H1 (cell line): Measurements from ENCODE around the gene CACNA1C. TPM values are rescaled to one million over a fixed set of nuclear protein-coding genes. Genes with fewer than 3 reads are reported as not detected.

Experiments used
- CTCF ChIA-PET: fragments of 300-600 bp; sonication (Branson Sonifier 250); formaldehyde crosslinking; loops from one replicate; lab custom pipeline; 2021; ENCODE audit not compliant: partially characterized antibody; lab: Charles Lee
- POLR2A ChIA-PET: fragments of 300-600 bp; sonication (Branson Sonifier 250); formaldehyde crosslinking; loops from one replicate; lab custom pipeline; 2021; ENCODE audit warnings: inconsistent platforms; ENCODE audit not compliant: partially characterized antibody; lab: Charles Lee
- DNase-seq, 2 experiments: peaks; one replicate each; pipeline versions ENCODE4 v3.0.0 to v3.0.0-alpha.2; 2010 to 2022; ENCODE audit warnings: low spot score in 2 of 2, low read depth in 1 of 2, mixed read lengths in 1 of 2
- FAIRE-seq: peaks from 2 replicates; lab custom pipeline; 2011; peaks lifted over from hg19 to GRCh38; lab: Jason Lieb, UNC
- H2AFZ ChIP-seq: 2 replicates; pipeline ENCODE4 v1.8.1; 2012; ENCODE audit warnings: low read length, inconsistent platforms
- H2AK5ac ChIP-seq: 2 replicates; pipeline ENCODE4 v1.6.1; 2013; ENCODE audit warnings: low read depth, low read length
- H2BK120ac ChIP-seq: replicated peaks from 2 replicates; pipeline ENCODE3; 2013; ENCODE audit warnings: low read depth, low read length, inconsistent platforms
- H2BK12ac ChIP-seq: 2 replicates; pipeline ENCODE4 v1.6.1; 2013; ENCODE audit warnings: low read depth, low read length
- H2BK15ac ChIP-seq: 2 replicates; pipeline ENCODE4 v1.6.1; 2013; ENCODE audit warnings: low read length
- H2BK20ac ChIP-seq: 2 replicates; pipeline ENCODE4 v1.6.1; 2013; ENCODE audit warnings: low read length
- H2BK5ac ChIP-seq: 2 replicates; pipeline ENCODE4 v1.6.1; 2013; ENCODE audit warnings: low read depth, low read length
- H3K14ac ChIP-seq: 2 replicates; pipeline ENCODE4 v1.6.1; 2013; ENCODE audit warnings: inconsistent platforms; ENCODE audit not compliant: insufficient read length
- H3K18ac ChIP-seq: 2 replicates; pipeline ENCODE4 v1.6.1; 2013; ENCODE audit warnings: low read length; ENCODE audit errors: extremely low read depth
- H3K23ac ChIP-seq: 2 replicates; pipeline ENCODE4 v1.6.1; 2013; ENCODE audit warnings: inconsistent platforms; ENCODE audit not compliant: insufficient read length
- H3K23me2 ChIP-seq: 2 replicates; pipeline ENCODE4 v1.6.1; 2013; ENCODE audit warnings: low read depth, low read length
- H3K27ac ChIP-seq: 2 replicates; pipeline ENCODE4 v1.6.1; 2011; ENCODE audit warnings: low read depth, low read length, inconsistent platforms
- H3K27me3 ChIP-seq, 4 experiments: replicated peaks in 1 of 4; 1 replicate in 1 of 4; 2 replicates in 3 of 4; pipeline versions ENCODE4 v1.6.1 to v1.8.1; 2011 to 2013; ENCODE audit warnings: low read length in 3 of 4, mild to moderate bottlenecking in 3 of 4, inconsistent platforms in 2 of 4, mixed read lengths in 2 of 4, moderate library complexity in 1 of 4; ENCODE audit not compliant: control insufficient read depth in 3 of 4, insufficient read depth in 3 of 4; ENCODE audit errors: extremely low read depth in 1 of 4
- H3K36me3 ChIP-seq, 4 experiments: 2 replicates each; pipeline versions ENCODE4 v1.6.1 to v1.8.1; 2011 to 2013; ENCODE audit warnings: mild to moderate bottlenecking in 4 of 4, low read length in 3 of 4, moderate library complexity in 2 of 4, control low read depth in 1 of 4, inconsistent platforms in 1 of 4; ENCODE audit not compliant: insufficient read depth in 4 of 4, control insufficient read depth in 2 of 4
- H3K4ac ChIP-seq: replicated peaks from 2 replicates; pipeline ENCODE3; 2013; ENCODE audit warnings: low read length, low read depth, mixed read lengths, inconsistent platforms; ENCODE audit not compliant: insufficient read length
- H3K4me1 ChIP-seq, 4 experiments: replicated peaks in 1 of 4; 1 replicate in 1 of 4; 2 replicates in 3 of 4; pipeline versions ENCODE4 v1.6.1 to v1.8.1; 2011 to 2013; ENCODE audit warnings: low read length in 3 of 4, inconsistent platforms in 2 of 4, mixed read lengths in 1 of 4; ENCODE audit not compliant: insufficient read depth in 4 of 4, control insufficient read depth in 3 of 4
- H3K4me2 ChIP-seq, 2 experiments: 2 replicates each; pipeline versions ENCODE4 v1.6.1 to v1.8.1; 2011 to 2013; ENCODE audit warnings: low read depth in 2 of 2, low read length in 2 of 2, control low read depth in 1 of 2, inconsistent platforms in 1 of 2, mild to moderate bottlenecking in 1 of 2; ENCODE audit not compliant: insufficient read depth in 1 of 2
- H3K4me3 ChIP-seq, 4 experiments: fragments of 200-600, 300-600 bp in 1 of 4; sonication (generic), shearing (Covaris generic), sonication (Bioruptor Twin) in 1 of 4; 2 replicates each; pipeline versions ENCODE4 v1.5.1 to v1.8.1; 2011 to 2016; ENCODE audit warnings: low read length in 4 of 4, low read depth in 3 of 4, control low read depth in 2 of 4, inconsistent platforms in 2 of 4, mild to moderate bottlenecking in 2 of 4, mixed read lengths in 1 of 4, moderate library complexity in 1 of 4; ENCODE audit not compliant: insufficient read depth in 2 of 4; ENCODE audit errors: extremely low read depth in 1 of 4
- H3K56ac ChIP-seq: replicated peaks from 2 replicates; pipeline ENCODE3; 2013; ENCODE audit warnings: low read depth, mild to moderate bottlenecking, mixed read lengths, low read length, inconsistent platforms; ENCODE audit not compliant: insufficient read length
- H3K79me1 ChIP-seq: 2 replicates; pipeline ENCODE4 v1.6.1; 2013; ENCODE audit warnings: low read depth, low read length, control low read depth
- H3K79me2 ChIP-seq, 2 experiments: 2 replicates each; pipeline versions ENCODE4 v1.6.1 to v1.8.1; 2012 to 2013; ENCODE audit warnings: low read length in 2 of 2, mild to moderate bottlenecking in 2 of 2, inconsistent platforms in 1 of 2; ENCODE audit not compliant: insufficient read depth in 2 of 2, control insufficient read depth in 1 of 2
- H3K9ac ChIP-seq, 4 experiments: replicated peaks in 1 of 4; 1 replicate in 1 of 4; 2 replicates in 3 of 4; pipeline versions ENCODE4 v1.6.1 to v1.8.1; 2011 to 2013; ENCODE audit warnings: low read depth in 3 of 4, low read length in 3 of 4, control low read depth in 2 of 4, mild to moderate bottlenecking in 2 of 4, moderate library complexity in 2 of 4, inconsistent platforms in 1 of 4; ENCODE audit errors: extremely low read depth in 1 of 4
- H3K9me3 ChIP-seq, 2 experiments: 2 replicates each; pipeline versions ENCODE4 v1.6.1 to v1.8.1; 2012 to 2013; ENCODE audit warnings: mild to moderate bottlenecking in 2 of 2, moderate library complexity in 2 of 2, control low read depth in 1 of 2, inconsistent platforms in 1 of 2, low read depth in 1 of 2, low read length in 1 of 2, mixed read lengths in 1 of 2; ENCODE audit not compliant: insufficient read depth in 2 of 2
- H4K20me1 ChIP-seq, 2 experiments: replicated peaks in 1 of 2; 2 replicates each; pipeline versions ENCODE3 to v1.8.1; 2011 to 2013; ENCODE audit warnings: inconsistent platforms in 2 of 2, low read length in 2 of 2, mild to moderate bottlenecking in 1 of 2; ENCODE audit not compliant: insufficient read depth in 2 of 2, control insufficient read depth in 1 of 2
- H4K5ac ChIP-seq: 2 replicates; pipeline ENCODE4 v1.6.1; 2013; ENCODE audit warnings: low read length, low read depth, mixed read lengths, inconsistent platforms; ENCODE audit not compliant: insufficient read length
- H4K8ac ChIP-seq: 2 replicates; pipeline ENCODE4 v1.8.0; 2013; ENCODE audit warnings: mild to moderate bottlenecking, moderate library complexity, low read length, inconsistent platforms; ENCODE audit not compliant: insufficient read depth; ENCODE audit errors: extremely low read depth
- H4K91ac ChIP-seq: replicated peaks from 2 replicates; pipeline ENCODE3; 2013; ENCODE audit warnings: low read length, mixed read lengths, inconsistent platforms; ENCODE audit not compliant: insufficient read length
- ATF3 ChIP-seq: IDR thresholded peaks from 2 replicates; pipeline ENCODE4 v1.6.1; 2011; ENCODE audit warnings: low read depth, mild to moderate bottlenecking, low read length; ENCODE audit not compliant: insufficient read depth
- BRCA1 ChIP-seq: IDR thresholded peaks from 2 replicates; pipeline ENCODE4 v1.6.1; 2012; ENCODE audit warnings: low read depth, low read length, improper control_type of control experiment
- FOSL1 ChIP-seq: IDR thresholded peaks from 2 replicates; pipeline ENCODE4 v1.6.1; 2011; ENCODE audit warnings: mild to moderate bottlenecking, low read depth, low read length, moderate library complexity; ENCODE audit not compliant: insufficient read depth
- HDAC2 ChIP-seq, 2 experiments: fragments of 300-600 bp in 1 of 2; sonication (generic) in 1 of 2; IDR thresholded peaks; 2 replicates each; pipeline ENCODE4 v1.6.1; 2011 to 2012; ENCODE audit warnings: low read depth in 2 of 2, low read length in 2 of 2, mild to moderate bottlenecking in 2 of 2, moderate library complexity in 2 of 2, borderline replicate concordance in 1 of 2, inconsistent platforms in 1 of 2
- POLR2AphosphoS5 ChIP-seq: IDR thresholded peaks from 2 replicates; pipeline ENCODE4 v1.6.1; 2011; ENCODE audit warnings: low read depth, low read length
- RAD21 ChIP-seq, 2 experiments: IDR thresholded peaks in 1 of 2; conservative IDR thresholded peaks in 1 of 2; 2 replicates each; pipeline ENCODE4 v1.6.1; 2011; ENCODE audit warnings: low read depth in 2 of 2, low read length in 2 of 2, improper control_type of control experiment in 1 of 2, inconsistent platforms in 1 of 2, mild to moderate bottlenecking in 1 of 2, moderate library complexity in 1 of 2
- SIN3A ChIP-seq, 2 experiments: IDR thresholded peaks in 1 of 2; conservative IDR thresholded peaks in 1 of 2; 2 replicates each; pipeline ENCODE4 v1.6.1; 2011 to 2012; ENCODE audit warnings: low read length in 2 of 2, improper control_type of control experiment in 1 of 2, low read depth in 1 of 2, mild to moderate bottlenecking in 1 of 2
- SIRT6 ChIP-seq: IDR thresholded peaks from one replicate; pipeline ENCODE4 v1.7.1; 2012; ENCODE audit warnings: low read length, inconsistent platforms
- SP4 ChIP-seq: IDR thresholded peaks from 2 replicates; pipeline ENCODE4 v1.6.1; 2012; ENCODE audit warnings: low read length, inconsistent platforms
- SUZ12 ChIP-seq: fragments of 200-600 bp; sonication (generic); IDR thresholded peaks from 2 replicates; pipeline ENCODE4 v1.6.1; 2012; ENCODE audit warnings: mild to moderate bottlenecking, inconsistent platforms, low read length, moderate library complexity, mixed read lengths
- TCF12 ChIP-seq: IDR thresholded peaks from 2 replicates; pipeline ENCODE4 v1.6.1; 2011; ENCODE audit warnings: low read depth, mild to moderate bottlenecking, low read length
- TEAD4 ChIP-seq: IDR thresholded peaks from 2 replicates; pipeline ENCODE4 v1.6.1; 2012; ENCODE audit warnings: low read depth, low read length, inconsistent platforms, mixed read lengths
- ZNF274 ChIP-seq: IDR thresholded peaks from 2 replicates; pipeline ENCODE4 v1.7.0; 2012; ENCODE audit warnings: low read length, borderline replicate concordance; ENCODE audit errors: extremely low read depth
- WGBS, 2 experiments: shearing (Covaris generic) in 1 of 2; methylation state at CpG; one replicate each; pipeline versions ENCODE4 v1.1.6 to v1.1.7; 2013 to 2015; ENCODE audit warnings: low lambda C conversion rate in 2 of 2, mixed read lengths in 2 of 2, inconsistent platforms in 1 of 2, low coverage in 1 of 2, missing lambda C conversion rate in 1 of 2; ENCODE audit not compliant: insufficient replicate concordance in 2 of 2, insufficient coverage in 1 of 2, insufficient read length in 1 of 2; ENCODE audit errors: extremely low coverage in 1 of 2, missing lambda C conversion rate in 1 of 2; 5-methylcytosine and 5-hydroxymethylcytosine counted together
- polyA plus RNA-seq, 7 experiments: library from polyadenylated mRNA; depleted of rRNA in 3 of 7; stranded (reverse) in 5 of 7; unstranded in 2 of 7; fragments of >200 nt in 5 of 7; fragments of 200-250 nt in 2 of 7; gene quantifications; 1 replicate in 5 of 7; 2 replicates in 1 of 7; 4 replicates in 1 of 7; pipeline versions ENCODE4 v1.2.1 to v1.2.3, GENCODE V29; 2011 to 2013; ENCODE audit warnings: missing spikeins in 2 of 7, mixed read lengths in 2 of 7
- total RNA-seq: library from RNA; stranded (reverse); fragmentation: NEBNext Ultra II Directional; extraction: Animal tissue kit (Norgen Biotek cat#: 25700); gene quantifications from 2 replicates; pipeline ENCODE4 v1.2.1, GENCODE V29; 2021

The CACNA1C gene
- total and polyA plus RNA-seq, 2 of the 8 experiments (the other 6 are each of a cell fraction or from before 2014, with no cell fraction given) = 1.3 TPM

GRCh38 chr12:2526371-2526770 is 473.6 kb downstream of the CACNA1C start:
- Histone ChIP-seq H3K23ac (no peak overlapping the region), H2BK5ac (no peak overlapping the region), H3K27ac (no peak overlapping the region), H3K23me2 (no peaks in the 10 kb centered on the region), H3K9me3 (no peaks in the 10 kb centered on the region), H4K8ac (no peak overlapping the region), H2AFZ (no peak overlapping the region), H3K14ac (no peak overlapping the region), H3K56ac (no peak overlapping the region), H3K4me1 (no peaks in the 10 kb centered on the region), H2AK5ac (no peak overlapping the region), H2BK120ac (no peak overlapping the region), H3K4me3 (no peak overlapping the region), H4K5ac (no peak overlapping the region), H3K4me2 (no peak overlapping the region), H2BK20ac (no peak overlapping the region), H4K20me1 (no peaks in the 10 kb centered on the region), H2BK15ac (no peak overlapping the region), H3K27me3 (no peaks in the 10 kb centered on the region), H3K18ac (no peak overlapping the region), H4K91ac (no peak overlapping the region), H3K79me2 (no peaks in the 10 kb centered on the region), H2BK12ac (no peak overlapping the region), H3K36me3 (no peaks in the 10 kb centered on the region), H3K4ac (no peak overlapping the region), H3K79me1 (no peaks in the 10 kb centered on the region), H3K9ac (no peak overlapping the region)
- DNase-seq = no peak
- no peak for FAIRE-seq
- ChIA-PET CTCF (interaction anchor here (1.7 kb wide), 1 partner anchor 130 kb away, joined by 3 read pairs; no protein-coding TSS in a partner anchor), POLR2A (no interaction called here)
- WGBS, 2 experiments = 84% methylated on average over 6 of the region's 6 CpGs; no CpG with 5 or more reads in 1 of the 2 experiments
- TF ChIP-seq BRCA1 (no peak), HDAC2 (IDR thresholded peaks at IDR 0.05; ENCODE audit: borderline replicate concordance in 1 of 2, low read depth in 2 of 2, low read length in 2 of 2) (no peak), TCF12 (no peak), FOSL1 (no peak), SIRT6 (no peak), SP4 (no peak), ATF3 (no peak), SIN3A (conservative IDR thresholded peaks at IDR 0.05 in 1 of 2, IDR thresholded peaks at IDR 0.05 in 1 of 2; ENCODE audit: low read depth in 1 of 2, low read length in 2 of 2) (no peak), RAD21 (IDR thresholded peaks at IDR 0.05 in 1 of 2, conservative IDR thresholded peaks at IDR 0.05 in 1 of 2; ENCODE audit: low read depth in 2 of 2, low read length in 2 of 2) (no peak), TEAD4 (no peak), SUZ12 (no peak), POLR2AphosphoS5 (no peak), ZNF274 (no peak)
